Chondrocyte (in vitro differentiated cells): ENCODE results near the gene ASMTL. TPM values are rescaled to one million over a fixed set of nuclear protein-coding genes. Genes with fewer than 3 reads are reported as not detected.
"Not testable (repeated sequence)": the region's sequence is repeated elsewhere in the genome, so short reads cannot be mapped to it uniquely, and the experiment has no call there.

Experiments used
- DNase-seq: peaks from one replicate; pipeline ENCODE4 v3.0.0; 2021; ENCODE audit warnings: mixed read lengths, low spot score
- H3K27ac Mint-ChIP-seq: one replicate; pipeline ENCODE4 v1.8.0; 2021; ENCODE audit warnings: mild to moderate bottlenecking, moderate library complexity, mixed read lengths; ENCODE audit not compliant: unreplicated experiment
- H3K27me3 Mint-ChIP-seq: 2 replicates; pipeline ENCODE4 v1.8.0; 2021; ENCODE audit warnings: low read depth, mixed read lengths
- H3K36me3 Mint-ChIP-seq: 2 replicates; pipeline ENCODE4 v1.8.0; 2021; ENCODE audit warnings: low read depth, mixed read lengths
- H3K4me1 Mint-ChIP-seq: 2 replicates; pipeline ENCODE4 v1.8.0; 2021; ENCODE audit warnings: low read depth, mild to moderate bottlenecking, mixed read lengths
- H3K4me3 Mint-ChIP-seq: one replicate; pipeline ENCODE4 v1.8.0; 2021; ENCODE audit warnings: mild to moderate bottlenecking, moderate library complexity, mixed read lengths; ENCODE audit not compliant: unreplicated experiment
- H3K9me3 Mint-ChIP-seq: 2 replicates; pipeline ENCODE4 v1.8.0; 2021; ENCODE audit warnings: low read depth, mixed read lengths
- total RNA-seq: library from RNA; stranded (reverse); gene quantifications from 3 replicates; pipeline ENCODE4 v1.2.1, GENCODE V29; 2021
- TF ChIP-seq, protein P1 (sequence below): fragments of 200-600 bp; sonication (generic); IDR thresholded peaks from 2 replicates; pipeline ENCODE4 v1.5.0; 2021; ENCODE audit warnings: antibody characterized with exemption, mild to moderate bottlenecking, moderate library complexity

The ASMTL gene
- total RNA-seq, 1 donor from 2014 or later = 19.6 TPM

DNA sequence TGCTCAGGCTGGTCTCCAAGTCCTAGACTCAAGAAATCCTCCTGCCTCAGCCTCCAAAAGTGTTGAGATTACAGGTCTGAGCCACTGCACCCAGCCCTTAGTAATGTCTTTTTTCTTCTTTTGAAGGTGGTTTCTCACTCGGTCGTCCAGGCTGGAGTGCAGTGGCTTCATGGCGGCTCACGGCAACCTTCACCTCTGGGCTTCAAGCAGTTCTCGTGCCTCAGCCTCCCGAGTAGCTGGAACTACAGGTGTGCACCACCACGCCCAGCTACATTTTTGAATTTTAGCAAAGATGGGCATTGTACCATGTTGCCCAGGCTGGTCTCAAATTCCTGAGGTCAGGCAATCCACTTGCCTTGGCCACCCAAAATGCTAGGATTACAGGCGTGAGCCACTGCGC, 32.3 kb upstream of the ASMTL start:
- no peak for DNase-seq
- Mint-ChIP-seq H3K4me1 (peaks cover 10% of the 10 kb centered on the region), H3K27ac (no peak overlapping the region), H3K27me3 (peaks cover 3% of the 10 kb centered on the region), H3K36me3 (peaks cover 2% of the 10 kb centered on the region), H3K4me3 (no peak overlapping the region), H3K9me3 (peaks cover 4% of the 10 kb centered on the region)
- TF ChIP-seq, protein P1, sequence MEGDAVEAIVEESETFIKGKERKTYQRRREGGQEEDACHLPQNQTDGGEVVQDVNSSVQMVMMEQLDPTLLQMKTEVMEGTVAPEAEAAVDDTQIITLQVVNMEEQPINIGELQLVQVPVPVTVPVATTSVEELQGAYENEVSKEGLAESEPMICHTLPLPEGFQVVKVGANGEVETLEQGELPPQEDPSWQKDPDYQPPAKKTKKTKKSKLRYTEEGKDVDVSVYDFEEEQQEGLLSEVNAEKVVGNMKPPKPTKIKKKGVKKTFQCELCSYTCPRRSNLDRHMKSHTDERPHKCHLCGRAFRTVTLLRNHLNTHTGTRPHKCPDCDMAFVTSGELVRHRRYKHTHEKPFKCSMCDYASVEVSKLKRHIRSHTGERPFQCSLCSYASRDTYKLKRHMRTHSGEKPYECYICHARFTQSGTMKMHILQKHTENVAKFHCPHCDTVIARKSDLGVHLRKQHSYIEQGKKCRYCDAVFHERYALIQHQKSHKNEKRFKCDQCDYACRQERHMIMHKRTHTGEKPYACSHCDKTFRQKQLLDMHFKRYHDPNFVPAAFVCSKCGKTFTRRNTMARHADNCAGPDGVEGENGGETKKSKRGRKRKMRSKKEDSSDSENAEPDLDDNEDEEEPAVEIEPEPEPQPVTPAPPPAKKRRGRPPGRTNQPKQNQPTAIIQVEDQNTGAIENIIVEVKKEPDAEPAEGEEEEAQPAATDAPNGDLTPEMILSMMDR = no peak

DNA sequence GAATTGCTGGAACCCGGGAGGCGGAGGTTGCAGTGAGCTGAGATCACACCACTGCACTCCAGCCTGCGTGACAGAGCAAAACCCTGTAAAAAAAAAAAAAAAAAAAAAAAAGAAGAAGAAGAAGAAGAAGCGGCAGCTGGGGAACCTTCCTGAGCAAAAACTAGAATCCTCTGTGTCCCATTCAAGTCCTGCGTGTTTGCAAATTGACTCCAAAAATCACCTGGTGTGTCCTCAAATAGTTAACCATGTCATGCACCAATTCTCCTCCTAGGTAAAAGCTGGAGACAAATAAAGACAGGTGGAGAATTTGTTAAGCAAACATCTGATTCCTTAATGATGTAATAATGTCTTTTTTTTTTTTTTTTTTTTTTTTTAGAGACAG, 31.9 kb upstream of the ASMTL start:
- H3K36me3 Mint-ChIP-seq = peaks cover 6% of the 10 kb centered on the region
- no peak overlapping the region for H3K4me3 Mint-ChIP-seq
- H3K27me3 Mint-ChIP-seq = peaks cover 3% of the 10 kb centered on the region
- H3K4me1 Mint-ChIP-seq = peaks cover 10% of the 10 kb centered on the region
- no peak for DNase-seq
- no peak overlapping the region for H3K27ac Mint-ChIP-seq
- peaks cover 8% of the 10 kb centered on the region for H3K9me3 Mint-ChIP-seq
- TF ChIP-seq, protein P1 = no peak

DNA sequence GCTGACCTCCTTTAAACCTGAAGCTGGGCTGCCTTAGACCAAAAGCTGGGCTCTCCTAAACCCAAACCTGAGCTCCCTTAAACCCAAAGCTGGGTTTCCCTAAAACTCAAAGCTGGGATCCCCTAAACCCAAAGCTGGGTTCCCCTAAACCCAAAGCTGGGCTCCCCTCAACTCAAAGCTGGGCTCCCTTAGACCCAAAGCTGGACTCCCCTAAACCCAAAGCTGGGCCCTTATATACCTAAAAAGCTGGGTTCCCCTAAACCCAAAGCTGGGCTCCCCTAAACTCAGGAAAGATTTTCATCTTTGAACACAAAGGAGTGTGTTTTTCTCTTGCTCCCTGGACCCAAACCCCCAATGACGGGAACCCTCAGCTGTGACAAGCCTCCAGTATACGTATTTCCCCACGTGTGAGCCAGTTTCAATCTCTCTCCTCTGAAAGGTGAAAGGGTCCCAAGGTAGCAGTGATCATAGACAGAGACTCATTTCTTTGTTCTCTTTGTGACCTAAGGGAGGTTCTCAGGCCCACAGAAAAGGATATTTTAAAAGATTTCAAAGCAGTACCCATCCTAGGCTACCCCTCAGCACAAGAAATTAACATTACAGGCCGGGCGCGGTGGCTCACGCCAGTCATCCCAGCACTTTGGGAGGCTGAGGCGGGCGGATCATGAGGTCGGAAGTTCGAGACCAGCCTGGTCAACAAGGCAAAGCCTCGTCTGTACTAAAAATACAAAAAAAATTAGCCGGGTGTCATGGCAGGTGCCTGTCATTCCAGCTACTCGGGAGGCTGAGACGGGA, 31.3 kb upstream of the ASMTL start:
- no peak for DNase-seq
- peaks cover 10% of the 10 kb centered on the region for H3K4me1 Mint-ChIP-seq
- no peak overlapping the region for H3K4me3 Mint-ChIP-seq
- H3K36me3 Mint-ChIP-seq = peaks cover 12% of the 10 kb centered on the region
- TF ChIP-seq, protein P1 = no peak
- peaks cover 3% of the 10 kb centered on the region for H3K27me3 Mint-ChIP-seq
- H3K27ac Mint-ChIP-seq = no peak overlapping the region
- H3K9me3 Mint-ChIP-seq = peaks cover 14% of the 10 kb centered on the region

DNA sequence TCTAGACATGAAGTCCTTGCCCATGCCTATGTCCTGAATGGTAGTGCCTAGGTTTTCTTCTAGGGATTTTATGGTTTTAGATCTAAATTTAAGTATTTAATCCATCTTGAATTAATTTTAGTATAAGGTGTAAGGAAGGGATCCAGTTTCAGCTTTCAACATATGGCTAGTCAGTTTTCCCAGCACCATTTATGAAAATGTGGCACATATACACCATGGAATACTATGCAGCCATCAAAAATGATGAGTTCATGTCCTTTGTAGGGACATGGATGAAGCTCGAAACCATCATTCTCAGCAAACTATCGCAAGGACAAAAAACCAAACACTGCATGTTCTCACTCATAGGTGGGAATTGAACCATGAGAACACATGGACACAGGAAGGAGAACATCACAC, 29.8 kb upstream of the ASMTL start:
- H3K4me1 Mint-ChIP-seq = not testable (repeated sequence)
- H3K27ac Mint-ChIP-seq = peak overlapping the region; percentile 98

DNA sequence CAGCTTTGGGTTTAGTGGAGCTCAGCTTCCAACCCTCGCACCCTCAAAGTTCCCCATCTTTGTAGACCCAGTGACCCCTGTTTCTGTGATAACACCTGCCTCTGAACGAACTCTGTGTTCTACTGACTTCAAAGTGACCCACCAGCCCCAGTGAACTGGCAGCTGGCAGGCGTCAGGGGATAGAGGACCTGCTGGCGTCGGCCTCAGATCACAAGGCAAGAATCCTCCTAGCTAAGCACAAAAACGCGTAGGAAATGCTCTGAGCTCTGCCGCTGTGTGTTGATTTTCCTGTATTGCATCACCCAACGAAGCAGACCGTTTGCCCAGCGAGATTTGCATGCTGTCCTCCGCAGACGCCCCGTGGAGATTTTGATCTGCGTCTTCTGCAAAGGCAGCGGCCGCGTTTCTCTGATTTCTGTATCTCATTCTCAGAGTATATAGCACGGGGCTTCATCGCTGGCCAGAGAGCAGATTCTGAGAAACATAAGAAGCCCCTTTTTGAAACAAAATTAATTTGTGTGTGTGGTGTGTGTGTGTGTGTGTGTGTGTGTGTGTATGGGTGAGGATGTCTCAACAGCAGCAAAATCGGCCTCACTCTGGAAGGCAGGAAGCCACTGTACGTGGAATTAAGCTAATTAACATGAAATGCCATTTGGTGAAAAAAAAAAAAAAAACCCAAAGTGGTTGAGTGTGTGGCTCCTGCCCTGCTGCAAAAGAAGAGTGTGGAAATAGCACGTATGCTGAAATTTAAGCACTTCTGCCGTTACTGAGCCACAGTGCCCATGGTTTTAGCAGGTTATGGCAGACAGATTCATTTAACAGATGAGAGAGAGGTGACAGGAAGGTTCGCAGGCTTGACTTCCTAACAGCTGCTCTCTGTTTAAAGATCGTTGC, 29.2 kb upstream of the ASMTL start:
- Mint-ChIP-seq H3K9me3 (peaks cover 22% of the 10 kb centered on the region), H3K36me3 (peaks cover 13% of the 10 kb centered on the region), H3K4me1 (peaks cover 10% of the 10 kb centered on the region), H3K27ac (peak overlapping the region; percentile 98), H3K4me3 (peak overlapping the region; percentile 70), H3K27me3 (peaks cover 3% of the 10 kb centered on the region)
- DNase-seq = no peak
- TF ChIP-seq, protein P1 = peak; percentile 29

More for the DNA sequence above, 29.8 kb upstream of the ASMTL start:
- not testable (repeated sequence) for DNase-seq, H3K4me3 Mint-ChIP-seq, H3K27me3 Mint-ChIP-seq
- peaks cover 13% of the 10 kb centered on the region for H3K36me3 Mint-ChIP-seq
- peaks cover 22% of the 10 kb centered on the region for H3K9me3 Mint-ChIP-seq
